MM.1S (cell line): Measurements from ENCODE around the gene NELL2.

Experiments
- DNase-seq: peaks from one replicate; pipeline ENCODE4 v3.0.0-alpha.2; 2015
- H2AFZ ChIP-seq: fragments of 300-600 bp; sonication (generic); 2 replicates; pipeline ENCODE4 v1.6.0; 2016; ENCODE audit warnings: antibody characterized with exemption, low read length
- H3F3A ChIP-seq: fragments of 300-600 bp; sonication (generic); 2 replicates; pipeline ENCODE4 v1.6.1; 2016; ENCODE audit warnings: mild to moderate bottlenecking, antibody characterized with exemption, low read length, moderate library complexity, mixed read lengths; ENCODE audit not compliant: insufficient read depth
- H3K27ac ChIP-seq: fragments of 300-600 bp; sonication (generic); 2 replicates; pipeline ENCODE4 v1.5.1; 2016; ENCODE audit warnings: mild to moderate bottlenecking, low read length
- H3K27me3 ChIP-seq: fragments of 300-600 bp; sonication (generic); replicated peaks from 2 replicates; pipeline ENCODE4 v1.6.0; 2016; ENCODE audit warnings: low read length; ENCODE audit not compliant: insufficient read depth
- H3K36me3 ChIP-seq: fragments of 300-600 bp; sonication (generic); replicated peaks from 2 replicates; pipeline ENCODE4 v1.6.1; 2016; ENCODE audit warnings: mild to moderate bottlenecking, low read length, mixed read lengths; ENCODE audit not compliant: insufficient read depth
- H3K4me1 ChIP-seq: fragments of 300-600 bp; sonication (generic); 2 replicates; pipeline ENCODE4 v1.6.1; 2016; ENCODE audit warnings: low read length, mixed read lengths
- H3K4me2 ChIP-seq: fragments of 300-600 bp; sonication (generic); 2 replicates; pipeline ENCODE4 v1.6.0; 2016; ENCODE audit warnings: low read depth, low read length
- H3K4me3 ChIP-seq: fragments of 300-600 bp; sonication (generic); 2 replicates; pipeline ENCODE4 v1.5.1; 2016; ENCODE audit warnings: low read length, mixed read lengths
- H3K79me2 ChIP-seq: fragments of 300-600 bp; sonication (generic); 2 replicates; pipeline ENCODE4 v1.6.1; 2016; ENCODE audit warnings: mixed run types, low read length, mixed read lengths
- H3K9ac ChIP-seq: fragments of 300-600 bp; sonication (generic); 2 replicates; pipeline ENCODE4 v1.6.1; 2016; ENCODE audit warnings: low read length, mixed read lengths
- H3K9me2 ChIP-seq: fragments of 300-600 bp; sonication (generic); replicated peaks from 2 replicates; pipeline ENCODE4 v1.6.1; 2016; ENCODE audit warnings: mild to moderate bottlenecking, low read length, mixed read lengths; ENCODE audit not compliant: insufficient read depth
- H3K9me3 ChIP-seq: fragments of 300-600 bp; sonication (generic); replicated peaks from 2 replicates; pipeline ENCODE4 v1.6.1; 2016; ENCODE audit warnings: mild to moderate bottlenecking, low read length, mixed read lengths; ENCODE audit not compliant: insufficient read depth
- H4K20me1 ChIP-seq: fragments of 300-600 bp; sonication (generic); 2 replicates; pipeline ENCODE4 v1.6.1; 2016; ENCODE audit warnings: mild to moderate bottlenecking, low read length, moderate library complexity, mixed read lengths; ENCODE audit not compliant: insufficient read depth
- CTCF ChIP-seq: fragments of 300-600 bp; sonication (generic); IDR thresholded peaks from 2 replicates; pipeline ENCODE4 v1.5.1; 2016; ENCODE audit warnings: antibody characterized with exemption, low read length, mixed read lengths
- EZH2 ChIP-seq: fragments of 300-600 bp; sonication (generic); optimal IDR thresholded peaks from 2 replicates; pipeline ENCODE3; 2017; ENCODE audit warnings: low read depth, mild to moderate bottlenecking, antibody characterized with exemption, low read length, mixed read lengths
- EZH2phosphoT487 ChIP-seq: fragments of 300-600 bp; sonication (generic); IDR thresholded peaks from 2 replicates; pipeline ENCODE4 v1.6.1; 2018; ENCODE audit warnings: antibody characterized with exemption, low read length

NELL2 gene

GRCh38 chr12:44462729-44463128, 413.4 kb downstream of the NELL2 start:
- Histone ChIP-seq H3K36me3 (no peaks in the 10 kb centered on the region), H3K9me2 (no peaks in the 10 kb centered on the region), H3K4me3 (no peak overlapping the region), H3F3A (no peaks in the 10 kb centered on the region), H3K4me1 (no peaks in the 10 kb centered on the region), H3K9me3 (no peaks in the 10 kb centered on the region), H4K20me1 (no peaks in the 10 kb centered on the region), H2AFZ (no peak overlapping the region), H3K9ac (no peak overlapping the region), H3K79me2 (no peaks in the 10 kb centered on the region), H3K27me3 (no peaks in the 10 kb centered on the region), H3K4me2 (no peak overlapping the region), H3K27ac (no peak overlapping the region)
- DNase-seq = no peak
- TF ChIP-seq CTCF (no peak), EZH2 (no peak), EZH2phosphoT487 (no peak)

- H3K9me2 ChIP-seq = no peaks in the 10 kb centered on the region
- no peaks in the 10 kb centered on the region for H4K20me1 ChIP-seq
These were observed 415.9 kb downstream of the NELL2 start for GRCh38 chr12:44460261-44460660.

GRCh38 chr12:44459569-44459968, 416.5 kb downstream of the NELL2 start:
- no peaks in the 10 kb centered on the region for H3K27me3 ChIP-seq
- H4K20me1 ChIP-seq = no peaks in the 10 kb centered on the region
- H2AFZ ChIP-seq = no peak overlapping the region
- no peaks in the 10 kb centered on the region for H3F3A ChIP-seq
- no peaks in the 10 kb centered on the region for H3K36me3 ChIP-seq
- TF ChIP-seq CTCF (no peak), EZH2phosphoT487 (no peak), EZH2 (no peak)
- H3K4me1 ChIP-seq = no peaks in the 10 kb centered on the region
- DNase-seq = no peak
- H3K9ac ChIP-seq = no peak overlapping the region
- H3K9me3 ChIP-seq = no peaks in the 10 kb centered on the region
- no peak overlapping the region for H3K4me3 ChIP-seq
- no peaks in the 10 kb centered on the region for H3K9me2 ChIP-seq
- H3K4me2 ChIP-seq = no peak overlapping the region
- H3K27ac ChIP-seq = no peak overlapping the region
- H3K79me2 ChIP-seq = no peaks in the 10 kb centered on the region

More at GRCh38 chr12:44460261-44460660, 415.9 kb downstream of the NELL2 start:
- Histone ChIP-seq H3K9me3 (no peaks in the 10 kb centered on the region), H3K27ac (no peak overlapping the region), H3K4me1 (no peaks in the 10 kb centered on the region), H3K4me2 (no peak overlapping the region), H3K4me3 (no peak overlapping the region), H3K27me3 (no peaks in the 10 kb centered on the region), H3F3A (no peaks in the 10 kb centered on the region), H3K9ac (no peak overlapping the region), H3K79me2 (no peaks in the 10 kb centered on the region), H3K36me3 (no peaks in the 10 kb centered on the region), H2AFZ (no peak overlapping the region)
- TF ChIP-seq EZH2 = no peak
- no peak for TF ChIP-seq EZH2phosphoT487
- no peak for TF ChIP-seq CTCF
- DNase-seq = no peak
